AG08396 (cell line): ENCODE measurements around the gene FBXL4.
"Not testable (repeated sequence)": the region's sequence is repeated elsewhere in the genome, so short reads cannot be mapped to it uniquely, and the experiment has no call there.

Source experiments
- DNase-seq: peaks from one replicate; pipeline ENCODE4 v3.0.0; 2012; ENCODE audit warnings: low spot score, mixed read lengths

Gene FBXL4

GRCh38 chr6:98945311-98946115 is 2.2 kb downstream of the FBXL4 start:
- no peak for DNase-seq

- DNase-seq, result peak; percentile 21
These were observed 3.1 kb downstream of the FBXL4 start for GRCh38 chr6:98944598-98945081.

GRCh38 chr6:98944168-98944567 is 3.6 kb downstream of the FBXL4 start:
- no peak for DNase-seq

- no peak for DNase-seq
These were observed 5.4 kb downstream of the FBXL4 start for GRCh38 chr6:98942263-98942803.

- DNase-seq, result no peak
These were observed 6.4 kb downstream of the FBXL4 start for GRCh38 chr6:98941319-98941718.

- no peak for DNase-seq
These were observed 10.4 kb downstream of the FBXL4 start for GRCh38 chr6:98937351-98937750.

GRCh38 chr6:98932381-98932780 is 15.4 kb downstream of the FBXL4 start:
- no peak for DNase-seq

- no peak for DNase-seq
These were observed 16.1 kb downstream of the FBXL4 start for GRCh38 chr6:98931696-98932095.

- DNase-seq, result no peak
These were observed 18.2 kb downstream of the FBXL4 start for GRCh38 chr6:98929498-98930060.

GRCh38 chr6:98928688-98929087 is 19.1 kb downstream of the FBXL4 start:
- no peak for DNase-seq

GRCh38 chr6:98927534-98927933 is 20.2 kb downstream of the FBXL4 start:
- DNase-seq, result no peak

- DNase-seq, result no peak
These were observed 21.9 kb downstream of the FBXL4 start for GRCh38 chr6:98925831-98926230.

- no peak for DNase-seq
These were observed 23.1 kb downstream of the FBXL4 start for GRCh38 chr6:98924647-98925046.

GRCh38 chr6:98920904-98921431 is 26.8 kb downstream of the FBXL4 start:
- no peak for DNase-seq

GRCh38 chr6:98910946-98911345 is 36.8 kb downstream of the FBXL4 start:
- not testable (repeated sequence) for DNase-seq

GRCh38 chr6:98909236-98909635 is 38.5 kb downstream of the FBXL4 start:
- no peak for DNase-seq

GRCh38 chr6:98906342-98906741 is 41.4 kb downstream of the FBXL4 start:
- not testable (repeated sequence) for DNase-seq

GRCh38 chr6:98905759-98906158 is 42.0 kb downstream of the FBXL4 start:
- DNase-seq, result no peak

- peak; percentile 5 for DNase-seq
These were observed 43.6 kb downstream of the FBXL4 start for GRCh38 chr6:98904096-98904495.

GRCh38 chr6:98900706-98901105 is 47.0 kb downstream of the FBXL4 start:
- no peak for DNase-seq

GRCh38 chr6:98894810-98895209 is 52.9 kb downstream of the FBXL4 start:
- DNase-seq, result peak; percentile 8

- no peak for DNase-seq
These were observed 60.1 kb downstream of the FBXL4 start for GRCh38 chr6:98887650-98888049.

GRCh38 chr6:98885330-98885729 is 62.4 kb downstream of the FBXL4 start:
- no peak for DNase-seq
